Mucosa of rectum (tissue), 2 donors: ENCODE measurements around the gene TTC31.

Experiments
- H3K27ac ChIP-seq, 2 donors: one replicate each; pipeline ENCODE4 v1.7.0; 2013; ENCODE audit warnings: inconsistent platforms in 2 of 2, low read depth in 2 of 2, low read length in 2 of 2
- H3K27me3 ChIP-seq, 2 donors: one replicate each; pipeline ENCODE4 v1.7.0; 2013; ENCODE audit warnings: low read length in 2 of 2; ENCODE audit not compliant: control insufficient read depth in 2 of 2, insufficient read depth in 2 of 2
- H3K36me3 ChIP-seq, 2 donors: one replicate each; pipeline ENCODE4 v1.7.0; 2013; ENCODE audit warnings: low read length in 2 of 2; ENCODE audit not compliant: control insufficient read depth in 2 of 2, insufficient read depth in 2 of 2
- H3K4me1 ChIP-seq, 2 donors: one replicate each; pipeline ENCODE4 v1.7.0; 2013; ENCODE audit warnings: low read length in 2 of 2, mild to moderate bottlenecking in 1 of 2; ENCODE audit not compliant: control insufficient read depth in 2 of 2, insufficient read depth in 2 of 2
- H3K4me3 ChIP-seq, 2 donors: one replicate each; pipeline ENCODE4 v1.7.0; 2013; ENCODE audit warnings: low read length in 2 of 2
- H3K9ac ChIP-seq, 2 donors: one replicate each; pipeline ENCODE4 v1.7.0; 2013; ENCODE audit warnings: low read length in 2 of 2, low read depth in 1 of 2, mild to moderate bottlenecking in 1 of 2
- H3K9me3 ChIP-seq, 2 donors: one replicate each; pipeline ENCODE4 v1.7.0; 2013; ENCODE audit warnings: low read length in 2 of 2; ENCODE audit not compliant: control insufficient read depth in 2 of 2
- donor health status: healthy.
- donor health status: Normal muscosa, but diverticular disease.

The TTC31 gene

GRCh38 chr2:74514368-74515270 is 31.7 kb downstream of the TTC31 start, which contains the start of gene TLX2:
TLX2 (plus strand) TSS chr2:74514450; CDS start chr2:74514807, 357 bp downstream.
- Histone ChIP-seq H3K36me3 (peaks cover 0 to 2% of the 10 kb centered on the region in 2 donors), H3K27ac (no peak within 1 kb of the TSS), H3K9me3 (no peaks in the 10 kb centered on the region), H3K9ac (no peak within 1 kb of the TSS), H3K27me3 (peaks cover 58 to 62% of the 10 kb centered on the region in 2 donors), H3K4me1 (peaks cover 6 to 8% of the 10 kb centered on the region in 2 donors), H3K4me3 (no peak within 1 kb of the TSS)

GRCh38 chr2:74515271-74515980 is 32.5 kb downstream of the TTC31 start:
- H3K4me1 ChIP-seq: peaks cover 6 to 8% of the 10 kb centered on the region in 2 donors
- no peaks in the 10 kb centered on the region for H3K9me3 ChIP-seq
- peaks cover 52 to 57% of the 10 kb centered on the region in 2 donors for H3K27me3 ChIP-seq
- peak overlapping the region in 1 of 2 donors; percentile 7 for H3K4me3 ChIP-seq
- no peak overlapping the region for H3K27ac ChIP-seq
- H3K36me3 ChIP-seq: peaks cover 0 to 2% of the 10 kb centered on the region in 2 donors
- no peak overlapping the region for H3K9ac ChIP-seq

- peaks cover 47 to 51% of the 10 kb centered on the region in 2 donors for H3K27me3 ChIP-seq
- peaks cover 0 to 2% of the 10 kb centered on the region in 2 donors for H3K36me3 ChIP-seq
- H3K27ac ChIP-seq: no peak overlapping the region
Observed at GRCh38 chr2:74515981-74516633, 33.2 kb downstream of the TTC31 start.

GRCh38 chr2:74516650-74517049 is 33.8 kb downstream of the TTC31 start:
- H3K36me3 ChIP-seq: peaks cover 0 to 2% of the 10 kb centered on the region in 2 donors
- peaks cover 42 to 46% of the 10 kb centered on the region in 2 donors for H3K27me3 ChIP-seq
- no peaks in the 10 kb centered on the region for H3K9me3 ChIP-seq
- no peak overlapping the region for H3K9ac ChIP-seq
- H3K4me3 ChIP-seq: no peak overlapping the region
- peaks cover 6 to 8% of the 10 kb centered on the region in 2 donors for H3K4me1 ChIP-seq
- H3K27ac ChIP-seq: no peak overlapping the region

More at GRCh38 chr2:74515981-74516633, 33.2 kb downstream of the TTC31 start:
- peaks cover 6 to 8% of the 10 kb centered on the region in 2 donors for H3K4me1 ChIP-seq
- peak overlapping the region; percentile 7 to 44 for H3K4me3 ChIP-seq
- no peak overlapping the region for H3K9ac ChIP-seq
- H3K9me3 ChIP-seq: no peaks in the 10 kb centered on the region

- H3K36me3 ChIP-seq: peaks cover 12 to 22% of the 10 kb centered on the region in 2 donors
- no peaks in the 10 kb centered on the region for H3K9me3 ChIP-seq
- no peak overlapping the region for H3K4me3 ChIP-seq
- peaks cover 0 to 15% of the 10 kb centered on the region in 2 donors for H3K27me3 ChIP-seq
- no peak overlapping the region for H3K27ac ChIP-seq
- no peak overlapping the region for H3K9ac ChIP-seq
- peaks cover 9 to 10% of the 10 kb centered on the region in 2 donors for H3K4me1 ChIP-seq
Observed at GRCh38 chr2:74522516-74522915, 39.6 kb downstream of the TTC31 start.

GRCh38 chr2:74524005-74524404 is 41.1 kb downstream of the TTC31 start:
- Histone ChIP-seq H3K9me3 (no peaks in the 10 kb centered on the region), H3K36me3 (peaks cover 12 to 32% of the 10 kb centered on the region in 2 donors), H3K27ac (no peak overlapping the region), H3K4me3 (no peak overlapping the region), H3K9ac (no peak overlapping the region), H3K4me1 (peaks cover 20% of the 10 kb centered on the region in 2 donors), H3K27me3 (peaks cover 0 to 5% of the 10 kb centered on the region in 2 donors)

- Histone ChIP-seq H3K4me1 (peaks cover 20 to 23% of the 10 kb centered on the region in 2 donors), H3K9ac (peak overlapping the region in 1 of 2 donors; percentile 74), H3K9me3 (no peaks in the 10 kb centered on the region), H3K4me3 (peak overlapping the region; percentile 65 to 69), H3K27me3 (no peaks in the 10 kb centered on the region), H3K27ac (peak overlapping the region; percentile 76 to 82), H3K36me3 (peaks cover 12 to 30% of the 10 kb centered on the region in 2 donors)
Observed at GRCh38 chr2:74524955-74525716, 42.3 kb downstream of the TTC31 start.

- Histone ChIP-seq H3K27me3 (no peaks in the 10 kb centered on the region), H3K27ac (peak within 1 kb of the TSS; percentile 76 to 82), H3K9me3 (no peaks in the 10 kb centered on the region), H3K4me3 (peak within 1 kb of the TSS; percentile 65 to 69), H3K36me3 (peaks cover 12 to 30% of the 10 kb centered on the region in 2 donors), H3K4me1 (peaks cover 26 to 28% of the 10 kb centered on the region in 2 donors), H3K9ac (peak within 1 kb of the TSS; percentile 65 to 74)
Observed at GRCh38 chr2:74525717-74526648, 43.1 kb downstream of the TTC31 start, which contains the start of gene DQX1. DQX1 (minus strand) TSS chr2:74526231; CDS start chr2:74525729, 502 bp downstream.
